Choroid plexus epithelial cell (primary cell): Measurements from ENCODE around the gene PPFIA3.
"Not testable (repeated sequence)": the region's sequence is repeated elsewhere in the genome, so short reads cannot be mapped to it uniquely, and the experiment has no call there.

Source experiments
- DNase-seq: peaks from one replicate; pipeline ENCODE4 v3.0.0-alpha.2; 2010; ENCODE audit warnings: low read depth
- H3K4me3 ChIP-seq: 2 replicates; pipeline ENCODE4 v1.5.1; 2011; ENCODE audit warnings: low read depth, mild to moderate bottlenecking, control low read depth, low read length, moderate library complexity
- CTCF ChIP-seq: conservative IDR thresholded peaks from 2 replicates; pipeline ENCODE4 v1.5.1; 2011; ENCODE audit warnings: low read depth, mild to moderate bottlenecking, control low read depth, inconsistent platforms, low read length, moderate library complexity

Gene PPFIA3

GRCh38 chr19:49173198-49173597 lies 53.9 kb downstream of the PPFIA3 start:
- no peak overlapping the region for H3K4me3 ChIP-seq
- no peak for TF ChIP-seq CTCF
- DNase-seq = no peak

- H3K4me3 ChIP-seq = no peak overlapping the region
- TF ChIP-seq CTCF = no peak
- DNase-seq = no peak
These were observed 61.3 kb downstream of the PPFIA3 start for GRCh38 chr19:49180659-49181058.

GRCh38 chr19:49182010-49182847 lies 62.9 kb downstream of the PPFIA3 start:
- DNase-seq, H3K4me3 ChIP-seq: not testable (repeated sequence)

DNA sequence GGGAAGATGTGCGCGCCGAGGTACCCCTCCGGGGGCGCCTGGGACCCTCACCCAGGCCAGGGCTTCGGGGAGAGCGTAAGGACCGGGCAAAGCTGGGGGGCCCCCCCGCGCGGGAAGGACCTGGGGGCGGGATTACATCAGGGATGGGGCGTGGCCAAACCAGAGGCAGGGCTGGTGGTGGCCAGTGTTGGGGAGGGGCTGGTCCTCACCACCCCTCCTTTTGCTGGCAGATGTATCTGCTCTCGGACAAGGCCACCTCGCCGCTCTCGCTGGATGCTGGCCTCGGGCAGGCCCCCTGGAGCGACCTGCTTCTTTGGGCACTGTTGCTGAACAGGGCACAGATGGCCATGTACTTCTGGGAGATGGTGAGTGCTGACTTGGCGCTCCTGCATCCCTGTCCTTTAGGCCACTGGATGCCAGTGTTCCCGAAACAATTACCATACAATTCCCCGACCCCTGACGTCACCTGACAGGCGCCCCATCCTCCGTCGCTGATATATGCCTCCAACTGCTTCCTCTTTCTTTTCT lies 63.6 kb downstream of the PPFIA3 start:
- no peak for DNase-seq
- no peak for TF ChIP-seq CTCF

DNA sequence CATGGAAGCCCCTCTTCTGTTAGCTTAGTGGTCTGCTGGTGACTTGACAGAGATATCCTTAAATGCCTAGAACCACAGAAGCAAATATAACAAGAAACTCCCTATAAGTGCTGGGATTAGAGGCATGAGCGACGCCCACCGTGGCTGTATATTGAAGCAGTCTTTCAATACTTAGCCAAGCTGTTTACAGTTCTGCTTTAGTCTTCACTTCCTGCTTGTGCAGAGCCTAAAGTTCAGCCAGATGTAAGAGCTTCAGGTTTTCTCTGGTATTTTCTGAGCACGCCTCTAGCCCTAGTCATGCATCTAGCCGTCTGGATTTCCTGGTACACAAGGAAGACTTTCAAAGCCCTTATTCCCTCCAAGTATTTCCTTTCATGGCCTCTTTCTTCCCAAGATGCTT lies 66.8 kb downstream of the PPFIA3 start:
- H3K4me3 ChIP-seq = no peak overlapping the region
- TF ChIP-seq CTCF = no peak
- DNase-seq = no peak

More for the DNA sequence above, 63.6 kb downstream of the PPFIA3 start:
- H3K4me3 ChIP-seq = no peak overlapping the region

DNA sequence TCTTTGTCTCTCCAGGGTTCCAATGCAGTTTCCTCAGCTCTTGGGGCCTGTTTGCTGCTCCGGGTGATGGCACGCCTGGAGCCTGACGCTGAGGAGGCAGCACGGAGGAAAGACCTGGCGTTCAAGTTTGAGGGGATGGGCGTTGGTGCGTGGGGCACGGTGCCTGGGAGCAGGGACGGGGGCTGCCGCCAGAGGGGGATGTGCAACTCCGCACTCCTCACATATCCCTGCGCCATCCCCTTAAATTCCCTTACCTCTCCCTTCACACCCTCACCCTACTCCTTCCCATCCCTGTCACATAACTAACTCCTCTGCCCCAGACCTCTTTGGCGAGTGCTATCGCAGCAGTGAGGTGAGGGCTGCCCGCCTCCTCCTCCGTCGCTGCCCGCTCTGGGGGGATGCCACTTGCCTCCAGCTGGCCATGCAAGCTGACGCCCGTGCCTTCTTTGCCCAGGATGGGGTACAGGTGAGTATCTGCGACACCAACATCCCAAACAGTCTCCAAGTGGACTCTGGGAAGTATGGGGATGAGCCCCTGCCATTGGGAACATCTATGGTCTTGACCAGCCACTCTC lies 69.4 kb downstream of the PPFIA3 start:
- TF ChIP-seq CTCF = no peak
- DNase-seq = no peak
- H3K4me3 ChIP-seq = no peak overlapping the region

- no peak for DNase-seq
- H3K4me3 ChIP-seq = no peak overlapping the region
- TF ChIP-seq CTCF = no peak
These were observed 69.9 kb downstream of the PPFIA3 start for GRCh38 chr19:49189259-49189658.
